PFSK-1 (cell line): ENCODE measurements around the gene SFXN3.

Experiments
- POLR2AphosphoS5 ChIP-seq: IDR thresholded peaks from 2 replicates; pipeline ENCODE4 v1.6.1; 2012; ENCODE audit warnings: low read depth, mild to moderate bottlenecking, control low read depth, low read length, moderate library complexity
- SIN3A ChIP-seq: IDR thresholded peaks from 2 replicates; pipeline ENCODE4 v1.6.1; 2012; ENCODE audit warnings: mild to moderate bottlenecking, low read length, moderate library complexity, borderline replicate concordance; ENCODE audit not compliant: insufficient read depth
- TAF1 ChIP-seq: IDR thresholded peaks from 2 replicates; pipeline ENCODE4 v1.6.1; 2012; ENCODE audit warnings: low read length, control low read depth, borderline replicate concordance; ENCODE audit not compliant: insufficient read depth
- TF ChIP-seq, protein P1 (sequence below), 2 experiments: IDR thresholded peaks; 2 replicates each; pipeline versions ENCODE4 v1.6.1 to v1.8.0; 2011 to 2012; ENCODE audit warnings: low read depth in 2 of 2, low read length in 2 of 2, control low read depth in 1 of 2, inconsistent platforms in 1 of 2, mild to moderate bottlenecking in 1 of 2, moderate library complexity in 1 of 2; ENCODE audit not compliant: insufficient read depth in 1 of 2

DNA sequence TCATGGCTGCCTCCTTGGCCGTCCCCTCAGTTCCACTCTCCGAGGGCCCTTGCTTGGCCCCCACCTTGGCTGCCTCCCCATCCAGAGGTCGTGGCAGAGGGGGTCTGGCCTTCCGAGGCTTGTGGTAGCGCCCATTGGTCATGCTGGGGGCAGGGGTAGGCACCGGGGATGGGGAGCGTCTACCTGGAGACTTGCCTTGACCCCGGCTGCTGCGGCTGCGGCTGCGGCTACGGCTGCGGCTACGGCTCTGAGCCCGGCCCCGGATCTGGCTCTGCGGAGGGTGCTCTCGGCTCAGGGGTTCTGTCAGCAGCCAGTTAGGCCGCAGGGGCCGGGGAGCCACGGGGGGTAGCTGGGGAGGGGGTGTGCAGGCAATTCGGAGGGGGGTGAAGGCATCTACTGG is 20.7 kb upstream of the SFXN3 start:
- no peak for TF ChIP-seq SIN3A
- TF ChIP-seq, protein P1, sequence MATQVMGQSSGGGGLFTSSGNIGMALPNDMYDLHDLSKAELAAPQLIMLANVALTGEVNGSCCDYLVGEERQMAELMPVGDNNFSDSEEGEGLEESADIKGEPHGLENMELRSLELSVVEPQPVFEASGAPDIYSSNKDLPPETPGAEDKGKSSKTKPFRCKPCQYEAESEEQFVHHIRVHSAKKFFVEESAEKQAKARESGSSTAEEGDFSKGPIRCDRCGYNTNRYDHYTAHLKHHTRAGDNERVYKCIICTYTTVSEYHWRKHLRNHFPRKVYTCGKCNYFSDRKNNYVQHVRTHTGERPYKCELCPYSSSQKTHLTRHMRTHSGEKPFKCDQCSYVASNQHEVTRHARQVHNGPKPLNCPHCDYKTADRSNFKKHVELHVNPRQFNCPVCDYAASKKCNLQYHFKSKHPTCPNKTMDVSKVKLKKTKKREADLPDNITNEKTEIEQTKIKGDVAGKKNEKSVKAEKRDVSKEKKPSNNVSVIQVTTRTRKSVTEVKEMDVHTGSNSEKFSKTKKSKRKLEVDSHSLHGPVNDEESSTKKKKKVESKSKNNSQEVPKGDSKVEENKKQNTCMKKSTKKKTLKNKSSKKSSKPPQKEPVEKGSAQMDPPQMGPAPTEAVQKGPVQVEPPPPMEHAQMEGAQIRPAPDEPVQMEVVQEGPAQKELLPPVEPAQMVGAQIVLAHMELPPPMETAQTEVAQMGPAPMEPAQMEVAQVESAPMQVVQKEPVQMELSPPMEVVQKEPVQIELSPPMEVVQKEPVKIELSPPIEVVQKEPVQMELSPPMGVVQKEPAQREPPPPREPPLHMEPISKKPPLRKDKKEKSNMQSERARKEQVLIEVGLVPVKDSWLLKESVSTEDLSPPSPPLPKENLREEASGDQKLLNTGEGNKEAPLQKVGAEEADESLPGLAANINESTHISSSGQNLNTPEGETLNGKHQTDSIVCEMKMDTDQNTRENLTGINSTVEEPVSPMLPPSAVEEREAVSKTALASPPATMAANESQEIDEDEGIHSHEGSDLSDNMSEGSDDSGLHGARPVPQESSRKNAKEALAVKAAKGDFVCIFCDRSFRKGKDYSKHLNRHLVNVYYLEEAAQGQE (IDR thresholded peaks at IDR 0.05; ENCODE audit: insufficient read depth in 1 of 2, low read depth in 2 of 2, low read length in 2 of 2), result no peak
- TF ChIP-seq POLR2AphosphoS5, result no peak
- TF ChIP-seq TAF1, result no peak
